Measurements from ENCODE around the gene MRRF.

Gene MRRF

DNA sequence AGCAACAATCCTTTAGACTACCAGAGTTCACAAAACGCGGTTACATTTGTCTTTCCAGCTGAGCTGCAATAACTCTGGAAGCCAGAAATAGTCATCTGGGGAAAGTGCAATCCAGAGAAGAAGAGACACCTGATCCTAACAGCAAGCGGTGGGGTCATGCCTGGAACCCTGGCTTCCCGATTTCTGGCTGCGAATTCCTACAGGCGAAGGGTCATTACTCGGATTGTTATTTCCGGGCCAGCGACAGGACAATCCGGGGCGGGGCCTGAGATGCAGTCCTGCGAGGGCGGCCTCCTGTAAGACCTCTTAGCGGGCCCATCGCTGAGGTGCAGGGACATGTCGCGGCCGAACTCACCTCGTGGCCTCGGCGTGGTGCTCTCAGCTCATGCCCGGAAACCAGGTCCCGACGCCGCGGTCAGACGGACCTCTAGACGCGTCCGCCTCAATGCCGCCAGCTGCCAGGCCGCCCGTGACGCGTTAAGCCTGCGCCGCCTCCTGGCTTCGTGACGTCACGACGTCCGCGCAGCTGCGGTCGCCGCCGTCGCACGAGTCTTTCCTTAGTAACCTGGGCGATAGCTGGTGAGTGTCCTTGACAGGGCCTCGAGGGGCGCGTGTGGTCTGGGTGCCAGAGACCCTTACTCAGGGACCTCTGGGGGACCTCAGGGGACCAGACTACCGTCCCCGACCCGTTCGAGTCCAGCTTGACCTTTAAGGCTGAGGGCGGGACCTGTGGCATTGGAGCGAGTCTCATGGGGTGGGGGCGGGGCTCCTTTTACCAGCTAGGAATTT, at the start of gene MRRF, which contains the start of gene RBM18:
TSS of gene MRRF (plus strand) at position 523 of the 789 bp plus-strand sequence. CDS start 6,010 bp downstream, outside the sequence.
TSS of gene RBM18 (minus strand) at position 481 of the 789 bp plus-strand sequence. CDS start 3,348 bp downstream, outside the sequence.
- DNase-seq: peak; percentile 91

DNA sequence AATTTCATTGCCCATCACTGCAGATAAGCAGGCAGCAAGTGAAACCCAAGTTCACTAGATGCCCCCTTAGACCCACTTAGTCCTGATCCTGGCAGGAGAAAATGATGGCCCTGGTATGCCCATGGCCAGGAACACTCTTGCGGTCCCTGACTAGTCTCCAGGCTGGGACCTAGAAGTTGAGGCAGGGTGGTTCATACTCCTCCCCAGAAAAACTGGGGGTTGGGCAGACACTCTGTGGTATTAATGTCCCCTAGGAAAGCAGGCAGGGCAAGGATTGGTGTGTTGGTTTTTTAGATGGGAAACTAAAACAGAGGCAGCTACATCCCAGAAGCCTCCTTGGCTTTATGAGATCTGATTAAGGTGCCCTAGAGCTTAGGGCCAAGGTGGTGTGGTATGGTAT, 49.0 kb upstream of the MRRF start:
- DNase-seq: no peak

DNA sequence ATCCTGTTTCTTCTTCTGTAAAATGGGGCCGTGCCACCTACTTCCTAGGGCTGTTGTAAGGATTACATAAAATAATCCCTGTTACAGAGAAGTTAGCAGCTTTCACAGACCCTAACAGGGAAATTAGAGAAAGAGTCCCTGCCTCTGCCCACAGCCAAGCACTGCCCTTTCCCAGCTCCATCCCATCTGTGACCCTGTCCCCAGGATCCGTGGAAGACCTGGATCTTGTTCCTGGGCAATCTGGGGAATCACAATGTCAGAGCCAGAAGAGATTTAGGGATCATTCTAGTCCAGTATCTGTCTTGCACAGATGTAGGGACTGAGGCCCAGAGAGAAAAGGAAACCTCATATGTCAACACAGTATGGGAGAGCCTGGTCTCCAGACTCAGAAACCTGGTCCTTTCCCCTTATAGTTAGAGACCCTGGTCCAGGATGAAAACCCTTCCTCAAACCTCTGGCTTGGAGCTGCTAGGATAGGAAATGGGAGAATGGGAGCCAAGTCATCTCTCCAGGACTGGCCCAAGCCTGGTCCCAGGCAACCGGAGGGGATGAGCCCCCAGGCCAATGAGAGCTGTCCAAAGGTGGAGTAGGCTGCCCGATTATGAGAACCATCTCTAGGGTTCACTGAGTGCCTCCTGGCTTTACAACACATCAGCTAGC, 48.4 kb upstream of the MRRF start:
- no peak for DNase-seq

- DNase-seq: no peak
These were observed 47.8 kb upstream of the MRRF start for GRCh38 chr9:122216798-122217418.

DNA sequence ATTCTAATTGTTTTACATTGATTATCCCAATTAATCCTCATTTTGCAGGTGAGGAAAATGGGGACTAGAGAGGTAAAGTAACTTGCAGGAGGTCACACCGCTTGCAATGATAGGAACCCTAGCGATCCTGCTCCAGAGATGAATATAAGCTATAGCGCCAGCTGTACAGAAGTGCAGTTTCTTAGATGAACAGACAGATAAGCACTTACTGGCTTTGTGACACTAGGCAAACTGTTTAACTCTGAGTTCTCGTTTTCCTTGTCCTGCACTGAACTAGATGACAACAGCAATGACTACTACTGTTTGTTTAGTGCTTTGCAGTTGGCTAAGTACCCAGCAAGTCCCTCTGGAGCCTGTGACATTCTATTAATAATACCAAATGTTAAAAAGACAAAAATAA, 47.0 kb upstream of the MRRF start:
- peak; percentile 12 for DNase-seq

GRCh38 chr9:122218071-122218934, 46.4 kb upstream of the MRRF start:
- no peak for DNase-seq

- DNase-seq: no peak
These were observed 45.5 kb upstream of the MRRF start for GRCh38 chr9:122218935-122219855.

GRCh38 chr9:122219856-122220672, 44.6 kb upstream of the MRRF start:
- no peak for DNase-seq

DNA sequence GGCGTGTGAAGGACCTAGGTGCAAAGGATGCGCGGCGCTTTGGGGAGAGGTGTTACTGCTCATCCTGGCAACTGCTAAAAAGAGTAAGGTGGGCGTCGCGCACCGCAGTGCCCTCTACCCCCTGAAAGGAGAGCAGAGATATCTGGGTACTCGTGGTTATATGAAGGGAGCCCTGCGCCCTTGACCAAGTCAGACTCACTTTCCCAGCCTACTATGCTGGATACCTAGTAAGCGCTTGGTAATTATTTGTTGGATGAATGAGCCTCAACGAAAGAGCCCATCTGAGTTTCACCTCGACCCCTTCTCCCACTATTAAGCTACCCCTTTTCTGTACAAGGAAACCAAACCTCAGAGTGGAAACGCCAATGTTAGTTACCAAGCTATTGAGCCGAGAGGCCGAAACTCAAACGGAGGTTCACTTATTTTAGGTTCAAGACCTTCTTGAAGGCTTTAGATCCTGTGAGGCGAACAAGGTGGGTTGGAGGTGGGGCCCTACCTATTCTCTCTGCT, 44.0 kb upstream of the MRRF start:
- DNase-seq: no peak

- no peak for DNase-seq
These were observed 43.4 kb upstream of the MRRF start for GRCh38 chr9:122221183-122221811.

DNA sequence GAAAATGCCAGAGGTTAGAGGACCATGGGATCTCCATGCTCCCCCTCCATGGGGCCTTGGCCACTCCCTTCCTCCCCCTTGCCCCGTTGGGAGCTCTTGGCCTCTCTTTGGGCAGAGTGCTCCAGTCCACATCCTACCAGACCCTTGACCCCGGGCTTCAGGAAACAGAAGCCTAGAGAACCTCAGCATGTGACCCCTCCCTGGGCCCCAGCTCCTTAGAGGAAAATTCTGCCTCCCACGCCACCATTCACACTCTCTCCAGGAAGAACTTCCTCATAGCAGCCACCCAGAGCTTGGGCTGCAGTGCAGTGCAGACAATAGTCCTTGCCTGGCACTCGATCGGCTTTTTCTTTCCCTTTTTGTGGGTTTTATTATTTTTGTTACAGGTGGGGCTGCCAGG, 41.9 kb upstream of the MRRF start:
- no peak for DNase-seq

GRCh38 chr9:122223435-122223834, 41.2 kb upstream of the MRRF start:
- DNase-seq: no peak

DNA sequence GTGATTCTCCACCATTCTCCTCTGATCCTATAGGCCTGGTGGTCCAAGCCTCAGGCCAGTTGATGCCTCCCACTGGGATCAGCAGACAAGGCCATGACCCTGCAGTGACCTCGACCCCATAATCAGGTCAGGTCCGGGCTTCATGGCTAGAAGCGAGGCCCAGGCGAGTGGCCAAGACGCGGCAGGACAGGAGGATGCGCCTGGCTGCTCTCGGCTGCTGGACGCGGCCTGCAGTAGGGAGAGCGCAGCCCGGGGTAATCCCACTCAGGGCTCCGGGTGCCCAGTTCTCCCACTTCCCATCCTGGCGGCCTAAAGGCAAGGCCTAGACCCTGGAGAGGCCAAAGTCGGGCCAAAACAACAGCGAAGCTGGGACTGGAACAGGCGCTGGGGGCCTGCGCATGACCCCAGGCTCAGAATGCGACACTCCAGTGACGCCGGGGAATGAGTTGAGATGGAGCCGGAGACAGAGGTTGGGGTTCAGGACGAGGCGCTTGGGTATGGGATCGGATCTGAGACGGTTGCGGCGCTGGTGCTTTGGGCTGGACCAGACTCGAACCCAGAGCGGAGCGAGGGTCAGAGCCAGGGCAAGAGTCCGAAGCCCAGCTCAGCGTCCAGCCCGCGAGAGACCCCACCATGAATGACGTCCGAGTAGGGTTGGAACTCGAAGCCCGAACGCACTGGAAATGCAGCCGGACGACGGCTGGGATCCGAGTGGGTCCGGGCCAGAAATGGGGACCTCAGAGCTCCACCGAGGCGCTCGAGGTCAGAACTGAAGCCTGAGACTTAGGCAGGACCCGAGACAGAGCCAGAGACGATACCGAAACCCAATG, 39.2 kb upstream of the MRRF start:
- DNase-seq: no peak

DNA sequence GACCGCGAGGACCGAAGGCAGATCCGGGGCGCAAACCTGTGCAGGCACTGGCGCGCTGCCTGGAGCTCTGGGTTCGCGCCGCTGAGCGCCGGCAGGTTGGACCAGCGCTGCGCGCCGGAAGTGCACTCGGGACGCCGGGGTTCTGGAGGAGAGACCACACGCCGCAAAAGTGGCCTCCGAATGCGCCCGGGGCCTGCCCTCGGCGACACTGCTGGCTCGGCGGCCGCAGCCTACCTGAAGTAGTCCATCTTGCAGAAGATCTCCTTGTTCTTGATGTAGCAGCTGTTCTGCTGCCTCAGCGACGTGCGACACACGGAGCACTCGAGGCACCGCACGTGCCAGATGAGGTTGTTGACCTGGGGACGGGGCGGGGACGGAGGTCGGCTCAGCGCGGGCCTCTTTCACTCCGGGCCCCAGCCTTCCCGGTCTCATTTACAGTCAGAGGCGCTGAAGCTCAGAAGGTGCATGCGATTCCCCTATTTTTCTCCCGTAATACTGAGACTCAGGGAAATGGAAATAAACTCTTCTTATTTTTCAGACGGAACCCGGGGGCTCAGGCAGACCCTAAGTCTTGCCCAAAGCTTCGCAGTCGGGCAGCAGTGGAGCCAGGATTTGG, 38.4 kb upstream of the MRRF start:
- DNase-seq: no peak

GRCh38 chr9:122226758-122227574, 37.7 kb upstream of the MRRF start:
- no peak for DNase-seq

DNA sequence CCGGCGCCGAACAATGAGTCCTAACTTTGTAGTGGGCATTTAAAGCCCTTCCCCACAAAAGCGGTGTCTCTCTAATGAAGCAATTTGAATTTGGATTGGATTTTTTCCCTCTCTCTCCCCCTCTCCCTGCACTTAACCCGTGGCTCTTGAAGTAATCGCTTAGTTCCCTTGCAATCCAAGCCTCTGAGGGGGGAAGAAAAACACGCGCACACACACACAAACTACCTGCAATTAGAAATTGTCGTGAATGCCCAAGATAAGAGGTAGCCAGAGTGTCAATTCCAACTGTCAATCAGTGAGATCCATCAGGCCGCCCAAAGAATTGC, 37.1 kb upstream of the MRRF start:
- no peak for DNase-seq

DNA sequence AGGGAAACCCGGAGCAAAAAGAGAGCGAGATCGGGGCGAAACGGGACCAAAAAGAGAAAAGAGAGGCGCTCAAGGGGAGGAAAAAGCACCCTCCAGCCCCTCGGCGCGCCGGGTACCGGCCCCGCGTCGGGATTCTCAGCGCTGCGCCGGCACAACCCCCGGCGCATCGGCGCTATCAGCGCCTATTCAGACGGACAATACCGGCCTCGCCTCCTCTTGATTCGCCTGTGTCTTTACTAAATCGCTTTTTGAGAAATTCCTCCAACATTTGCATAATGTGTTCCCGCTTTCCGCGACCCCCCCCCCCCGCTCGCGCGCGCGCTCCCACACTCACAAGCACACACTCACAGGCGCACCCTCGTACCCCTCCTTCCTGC, 36.5 kb upstream of the MRRF start:
- DNase-seq: no peak
